Stimulated activated CD4-positive, alpha-beta T cell treated with anti-CD3 and anti-CD28 coated beads, Interleukin-12 subunit alpha, Interleukin-12 subunit beta, amount 100 ng/mL, for 24 hours (primary cell): ENCODE data around the gene STIM1.
A peak's percentile ranks its signal among the peaks of the same experiment; 100 is the strongest.
"Not testable (repeated sequence)": the region's sequence is repeated elsewhere in the genome, so short reads cannot be mapped to it uniquely, and the experiment has no call there.

Experiments used
- DNase-seq, 2 experiments: peaks; one replicate each; pipeline ENCODE4 v3.0.0-alpha.2; 2020; ENCODE audit warnings: low read depth in 2 of 2

STIM1 gene

GRCh38 chr11:3885855-3886254 is 30.4 kb downstream of the STIM1 start:
- DNase-seq = no peak

GRCh38 chr11:3886985-3887384 is 31.5 kb downstream of the STIM1 start:
- DNase-seq = no peak

- DNase-seq = no peak
Measured at GRCh38 chr11:3888876-3889275, 33.4 kb downstream of the STIM1 start.

- no peak for DNase-seq
Measured at GRCh38 chr11:3890014-3890413, 34.5 kb downstream of the STIM1 start.

- no peak for DNase-seq
Measured at GRCh38 chr11:3890806-3891205, 35.3 kb downstream of the STIM1 start.

GRCh38 chr11:3891751-3892150 is 36.3 kb downstream of the STIM1 start:
- no peak for DNase-seq

GRCh38 chr11:3892156-3892555 is 36.7 kb downstream of the STIM1 start:
- DNase-seq = no peak

GRCh38 chr11:3893311-3893710 is 37.8 kb downstream of the STIM1 start:
- no peak for DNase-seq

- no peak for DNase-seq
Measured at GRCh38 chr11:3894128-3894731, 38.8 kb downstream of the STIM1 start.

GRCh38 chr11:3896644-3897043 is 41.2 kb downstream of the STIM1 start:
- DNase-seq = no peak

- DNase-seq = not testable (repeated sequence)
Measured at GRCh38 chr11:3900230-3900629, 44.8 kb downstream of the STIM1 start.

GRCh38 chr11:3901249-3902025 is 46.0 kb downstream of the STIM1 start:
- DNase-seq = no peak

GRCh38 chr11:3902441-3902840 is 47.0 kb downstream of the STIM1 start:
- DNase-seq = no peak

- no peak for DNase-seq
Measured at GRCh38 chr11:3903207-3903896, 47.9 kb downstream of the STIM1 start.

- no peak for DNase-seq
Measured at GRCh38 chr11:3904228-3904627, 48.8 kb downstream of the STIM1 start.

GRCh38 chr11:3905080-3905953 is 49.9 kb downstream of the STIM1 start:
- DNase-seq = peak; percentile 43 to 52

GRCh38 chr11:3906166-3906565 is 50.7 kb downstream of the STIM1 start:
- no peak for DNase-seq

GRCh38 chr11:3907590-3907989 is 52.1 kb downstream of the STIM1 start:
- DNase-seq = no peak

- no peak for DNase-seq
Measured at GRCh38 chr11:3909901-3910300, 54.4 kb downstream of the STIM1 start.

- DNase-seq = no peak
Measured at GRCh38 chr11:3911908-3912505, 56.5 kb downstream of the STIM1 start.

- DNase-seq = no peak
Measured at GRCh38 chr11:3913921-3914320, 58.5 kb downstream of the STIM1 start.

GRCh38 chr11:3914805-3915204 is 59.3 kb downstream of the STIM1 start:
- no peak for DNase-seq
